ENCODE results near the gene PHLDB3.
"Not testable (repeated sequence)": the region's sequence is repeated elsewhere in the genome, so short reads cannot be mapped to it uniquely, and the experiment has no call there.

Gene PHLDB3

DNA sequence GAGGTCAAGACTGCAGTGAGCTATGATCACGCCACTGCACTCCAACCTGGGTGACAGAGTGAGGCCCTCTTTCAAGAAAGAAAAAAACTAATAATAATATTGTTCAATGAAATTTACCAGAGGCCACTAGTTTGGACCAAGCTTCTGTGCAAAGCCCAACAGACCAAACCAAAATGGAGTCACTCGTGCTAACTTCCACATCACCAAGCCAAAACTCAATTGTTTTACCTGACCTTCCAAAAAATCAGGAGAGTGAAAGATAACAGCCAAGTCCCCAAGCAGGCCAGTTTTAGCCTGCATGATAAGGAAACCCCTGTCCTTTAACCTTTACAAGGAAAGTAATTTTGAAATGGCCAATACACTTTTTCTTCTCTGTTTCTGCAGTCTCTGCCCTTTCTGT, 59.1 kb downstream of the PHLDB3 start:
- TF ChIP-seq, protein P1, sequence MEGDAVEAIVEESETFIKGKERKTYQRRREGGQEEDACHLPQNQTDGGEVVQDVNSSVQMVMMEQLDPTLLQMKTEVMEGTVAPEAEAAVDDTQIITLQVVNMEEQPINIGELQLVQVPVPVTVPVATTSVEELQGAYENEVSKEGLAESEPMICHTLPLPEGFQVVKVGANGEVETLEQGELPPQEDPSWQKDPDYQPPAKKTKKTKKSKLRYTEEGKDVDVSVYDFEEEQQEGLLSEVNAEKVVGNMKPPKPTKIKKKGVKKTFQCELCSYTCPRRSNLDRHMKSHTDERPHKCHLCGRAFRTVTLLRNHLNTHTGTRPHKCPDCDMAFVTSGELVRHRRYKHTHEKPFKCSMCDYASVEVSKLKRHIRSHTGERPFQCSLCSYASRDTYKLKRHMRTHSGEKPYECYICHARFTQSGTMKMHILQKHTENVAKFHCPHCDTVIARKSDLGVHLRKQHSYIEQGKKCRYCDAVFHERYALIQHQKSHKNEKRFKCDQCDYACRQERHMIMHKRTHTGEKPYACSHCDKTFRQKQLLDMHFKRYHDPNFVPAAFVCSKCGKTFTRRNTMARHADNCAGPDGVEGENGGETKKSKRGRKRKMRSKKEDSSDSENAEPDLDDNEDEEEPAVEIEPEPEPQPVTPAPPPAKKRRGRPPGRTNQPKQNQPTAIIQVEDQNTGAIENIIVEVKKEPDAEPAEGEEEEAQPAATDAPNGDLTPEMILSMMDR (conservative IDR thresholded peaks at IDR 0.05; ENCODE audit: low read depth, low read length) = no peak
- DNase-seq (ENCODE audit: low read depth) = no peak
- H3K4me3 ChIP-seq (ENCODE audit: low read depth, low read length) = no peak overlapping the region

DNA sequence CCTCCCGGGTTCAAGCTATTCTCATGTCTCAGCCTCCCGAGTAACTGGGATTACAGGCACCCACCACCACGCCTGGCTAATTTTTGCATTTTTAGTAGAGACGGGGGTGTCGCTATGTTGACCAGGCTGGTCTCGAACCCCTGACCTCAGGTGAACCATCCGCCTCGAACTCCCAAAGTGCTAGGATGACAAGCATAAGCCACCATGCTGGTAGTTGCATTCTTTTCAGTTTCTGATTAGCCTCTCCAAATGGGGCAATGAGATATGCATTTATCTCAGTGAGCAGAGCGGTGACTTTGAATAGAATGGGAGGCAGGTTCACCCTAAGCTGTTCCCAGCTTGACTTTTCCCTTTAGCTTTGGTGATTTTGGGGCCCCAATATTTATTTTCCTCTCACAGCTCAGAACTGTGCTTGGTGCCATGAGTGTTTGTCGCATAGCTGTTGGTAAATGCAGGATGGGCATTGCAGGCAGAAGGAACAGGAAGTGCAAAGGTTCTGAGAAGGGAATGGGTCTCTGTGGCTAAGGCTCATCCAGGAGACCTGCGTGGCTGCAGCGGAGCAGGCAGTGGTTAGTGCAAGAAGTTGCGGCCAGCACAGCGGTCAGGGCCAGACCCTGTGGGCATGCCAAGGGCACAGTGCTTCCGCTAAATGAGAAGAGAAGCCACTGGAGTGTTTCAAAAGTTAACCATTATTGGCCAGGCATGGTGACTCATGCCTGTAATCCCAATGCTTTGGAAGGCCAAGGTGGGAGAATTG, 59.8 kb downstream of the PHLDB3 start:
- no peak for DNase-seq (ENCODE audit: low read depth)
- no peak overlapping the region for H3K4me3 ChIP-seq (ENCODE audit: low read depth, low read length)

DNA sequence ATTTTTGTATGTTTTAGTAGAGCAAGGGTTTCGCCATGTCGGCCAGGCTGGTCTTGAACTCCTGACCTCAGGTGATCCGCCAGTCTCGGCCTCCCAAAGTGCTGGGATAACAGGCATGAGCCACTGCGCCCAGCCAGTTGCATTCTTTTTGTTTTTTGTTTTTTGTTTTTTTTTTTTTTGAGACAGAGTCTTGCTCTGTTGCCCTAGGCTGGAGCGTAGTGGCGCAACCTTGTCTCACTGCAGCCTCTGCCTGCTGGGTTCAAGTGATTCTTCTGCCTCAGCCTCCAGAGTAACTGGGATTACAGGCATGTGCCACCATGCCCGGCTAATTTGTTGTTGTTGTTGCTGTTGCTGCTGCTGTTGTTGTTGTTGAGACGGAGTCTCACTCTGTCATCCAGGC, 60.5 kb downstream of the PHLDB3 start:
- not testable (repeated sequence) for H3K4me3 ChIP-seq (ENCODE audit: low read depth, low read length); DNase-seq (ENCODE audit: low read depth)

More for the DNA sequence above, 59.8 kb downstream of the PHLDB3 start:
- TF ChIP-seq, protein P1 (conservative IDR thresholded peaks at IDR 0.05; ENCODE audit: low read depth, low read length) = no peak

DNA sequence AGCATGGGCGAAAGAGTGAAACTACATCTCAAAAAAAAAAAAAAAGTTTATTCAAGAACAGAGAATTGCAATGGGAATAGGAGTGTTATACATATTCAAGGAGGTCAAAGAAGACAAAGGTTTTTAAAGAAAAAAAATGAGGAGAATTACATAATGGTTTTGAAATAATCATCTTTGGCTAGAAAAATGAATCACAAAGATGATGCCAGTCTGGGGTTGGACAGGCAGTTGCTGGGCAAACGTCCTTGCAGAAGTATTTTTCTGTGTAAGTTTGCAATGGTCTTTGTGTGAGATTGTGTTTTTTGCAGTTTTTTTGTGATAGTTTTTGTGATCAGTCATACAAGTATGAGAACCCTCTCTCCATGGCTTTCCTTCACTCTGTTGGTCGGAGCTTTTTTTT, 62.8 kb downstream of the PHLDB3 start:
- DNase-seq (ENCODE audit: low read depth) = no peak
- no peak overlapping the region for H3K4me3 ChIP-seq (ENCODE audit: low read depth, low read length)
- TF ChIP-seq, protein P1 (conservative IDR thresholded peaks at IDR 0.05; ENCODE audit: low read depth, low read length) = no peak

DNA sequence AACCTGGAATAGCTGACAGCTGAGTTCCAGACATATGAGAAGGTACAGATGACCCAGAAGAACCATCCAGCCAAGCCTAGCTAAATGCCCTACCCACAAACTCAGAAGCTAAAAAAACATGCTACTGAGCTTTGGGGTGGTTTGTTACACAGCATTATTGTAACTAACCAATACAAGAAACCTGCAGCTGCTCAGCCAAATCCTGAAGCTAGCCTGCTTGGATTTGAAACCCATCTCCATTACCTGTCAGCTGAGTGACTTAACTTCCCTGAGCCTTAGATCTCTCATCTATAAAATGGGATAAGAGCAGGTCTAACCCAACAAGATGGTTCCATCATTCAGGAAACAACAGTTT, 64.9 kb downstream of the PHLDB3 start:
- H3K4me3 ChIP-seq (ENCODE audit: low read depth, low read length) = no peak overlapping the region
- DNase-seq (ENCODE audit: low read depth) = no peak

DNA sequence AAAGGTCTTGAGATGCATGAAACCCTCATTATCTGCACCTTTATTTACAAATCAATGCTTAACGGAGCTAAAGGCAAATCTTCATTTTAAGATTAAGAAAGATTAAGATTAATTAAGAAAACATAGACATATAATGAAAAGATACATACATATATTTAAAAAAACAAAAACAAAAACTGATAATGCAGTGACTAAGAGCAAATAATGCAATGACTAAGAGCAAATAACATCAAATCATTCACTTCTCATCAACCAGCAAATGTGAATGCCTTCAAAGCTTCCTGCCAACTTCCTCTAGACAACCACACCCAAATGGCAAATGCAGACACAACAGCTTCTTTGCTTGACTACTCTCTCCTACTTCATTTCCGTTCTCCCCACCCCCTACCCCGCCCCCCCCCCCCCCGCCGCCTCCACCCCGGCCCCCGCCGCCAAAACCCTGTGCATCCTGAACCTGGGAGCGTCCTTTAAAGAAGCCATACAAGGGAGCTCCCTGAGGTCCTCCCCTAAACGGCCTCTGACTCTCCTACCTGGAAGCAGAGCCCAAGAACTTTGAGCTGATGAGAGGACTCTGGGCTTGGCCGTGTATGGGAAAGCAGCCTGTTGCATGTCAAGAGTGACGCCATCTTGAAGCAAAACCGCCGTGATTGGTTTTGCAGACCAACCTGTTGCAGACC, 65.4 kb downstream of the PHLDB3 start:
- H3K4me3 ChIP-seq (ENCODE audit: low read depth, low read length) = no peak overlapping the region
- no peak for DNase-seq (ENCODE audit: low read depth)

More for the DNA sequence above, 64.9 kb downstream of the PHLDB3 start:
- TF ChIP-seq, protein P1 (conservative IDR thresholded peaks at IDR 0.05; ENCODE audit: low read depth, low read length) = no peak

DNA sequence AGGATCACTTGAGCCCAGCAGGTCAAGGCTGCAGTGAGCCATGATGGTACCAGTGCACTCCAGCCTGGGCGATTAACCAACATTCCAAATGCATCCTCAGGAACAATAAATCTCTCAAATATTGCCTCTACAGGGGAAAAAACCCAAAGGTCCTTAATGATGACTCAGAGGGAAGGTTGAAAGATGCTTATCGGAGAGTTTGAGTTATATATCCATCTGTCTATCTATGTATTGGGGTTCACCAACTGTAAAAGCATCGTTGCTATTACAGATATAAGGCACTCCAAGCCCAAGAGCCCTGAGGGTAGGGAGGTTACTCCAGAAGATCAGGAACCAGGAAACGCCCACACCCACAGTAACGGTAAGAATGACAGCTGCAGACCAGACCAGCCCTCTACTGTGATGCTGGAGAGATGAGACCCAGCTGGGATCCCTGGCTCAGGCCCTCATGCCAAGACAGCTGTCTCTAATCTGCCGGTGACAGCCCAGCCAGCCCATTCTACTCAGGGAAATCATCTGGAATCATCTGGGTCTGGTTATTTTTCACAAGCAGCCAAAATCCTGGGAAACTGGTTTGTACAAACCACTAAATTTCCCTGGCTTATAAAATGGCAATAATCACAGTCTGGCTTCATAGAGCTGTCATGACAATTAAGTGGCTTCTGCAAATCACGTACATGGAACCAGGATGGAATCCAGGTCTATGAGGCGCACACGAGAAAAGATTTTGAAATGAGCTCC, 66.1 kb downstream of the PHLDB3 start:
- TF ChIP-seq, protein P1 (conservative IDR thresholded peaks at IDR 0.05; ENCODE audit: low read depth, low read length) = no peak
- H3K4me3 ChIP-seq (ENCODE audit: low read depth, low read length) = no peak overlapping the region
- DNase-seq (ENCODE audit: low read depth) = peak; percentile 15

More for the DNA sequence above, 65.4 kb downstream of the PHLDB3 start:
- TF ChIP-seq, protein P1 (conservative IDR thresholded peaks at IDR 0.05; ENCODE audit: low read depth, low read length) = no peak
